ENCODE measurements around the gene PTPN2.

The PTPN2 gene

GRCh38 chr18:12857991-12858544 lies 26.0 kb downstream of the PTPN2 start:
- DNase-seq (ENCODE audit: low read depth, low spot score) = no peak

DNA sequence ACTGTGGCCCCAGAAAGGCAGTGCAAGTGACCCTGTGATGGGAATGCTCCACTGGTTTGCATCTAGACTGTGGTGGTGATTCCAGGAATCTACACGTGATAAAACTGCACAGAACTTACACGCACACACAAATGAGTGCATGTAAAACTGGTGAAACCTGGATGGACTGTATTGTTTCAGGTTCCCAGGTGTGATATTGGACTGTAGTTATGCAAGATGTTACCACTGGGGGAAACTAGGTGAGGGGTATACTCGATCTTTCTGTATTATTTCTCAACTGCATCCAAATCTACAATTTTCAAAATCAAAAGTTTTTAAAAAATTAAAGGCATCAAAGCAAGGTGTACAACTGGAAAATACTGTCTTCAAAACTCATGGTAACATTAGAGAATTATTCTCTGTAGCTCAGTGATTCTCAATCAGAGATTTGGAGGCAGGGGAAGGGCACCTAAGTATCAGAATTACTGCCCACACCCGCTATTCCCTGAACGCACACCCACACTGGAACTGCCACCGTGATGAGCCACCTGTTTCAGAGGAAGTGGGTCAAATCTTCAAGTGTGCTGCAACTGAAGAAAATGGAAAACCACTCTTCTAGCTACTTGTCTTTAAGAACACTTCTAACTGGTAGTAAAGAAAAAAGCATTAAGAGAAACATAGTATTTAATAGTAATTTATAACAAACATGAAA lies 26.7 kb downstream of the PTPN2 start:
- no peak for DNase-seq (ENCODE audit: low read depth, low spot score)

DNA sequence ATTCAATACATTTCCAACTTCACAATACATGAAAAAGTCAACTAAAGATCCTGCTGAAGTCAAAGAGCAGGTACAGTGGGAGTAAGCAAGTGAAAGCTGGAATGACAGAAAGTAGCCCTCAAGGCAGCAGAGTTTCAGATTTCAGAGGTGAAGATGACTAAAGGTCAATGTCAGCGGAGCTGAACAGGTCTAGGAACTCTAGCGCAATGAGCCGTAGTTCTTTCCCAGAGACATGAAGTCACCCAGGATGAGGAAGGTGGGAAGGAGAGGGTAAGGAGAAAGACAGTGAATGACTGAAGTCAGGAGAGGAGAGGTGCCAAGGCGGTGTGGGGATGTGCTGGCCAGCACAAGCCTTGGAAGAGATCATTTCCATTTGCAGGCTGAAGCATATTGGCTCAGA lies 28.1 kb downstream of the PTPN2 start:
- DNase-seq (ENCODE audit: low read depth, low spot score) = no peak

- no peak for DNase-seq (ENCODE audit: low read depth, low spot score)
Measured at GRCh38 chr18:12852566-12853315, 31.3 kb downstream of the PTPN2 start.

DNA sequence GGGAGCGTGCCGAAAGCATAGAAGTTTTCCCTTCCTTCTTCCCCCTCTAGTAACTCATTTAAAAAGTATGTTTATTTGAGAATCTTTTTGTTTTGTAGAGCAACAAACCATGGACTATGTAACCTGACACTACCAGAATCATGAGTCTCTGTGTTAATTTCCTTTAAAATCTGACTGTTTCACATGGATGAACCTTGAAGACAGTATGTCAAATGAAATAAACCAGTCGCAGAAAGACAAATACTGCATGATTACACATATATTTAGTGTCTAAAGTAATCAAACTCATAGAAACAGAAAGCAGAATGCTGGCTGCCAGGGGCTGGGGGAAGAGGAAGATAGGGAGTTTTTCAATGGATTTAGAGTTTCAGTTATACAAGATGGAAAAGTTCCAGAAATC lies 32.3 kb downstream of the PTPN2 start:
- no peak for DNase-seq (ENCODE audit: low read depth, low spot score)

DNA sequence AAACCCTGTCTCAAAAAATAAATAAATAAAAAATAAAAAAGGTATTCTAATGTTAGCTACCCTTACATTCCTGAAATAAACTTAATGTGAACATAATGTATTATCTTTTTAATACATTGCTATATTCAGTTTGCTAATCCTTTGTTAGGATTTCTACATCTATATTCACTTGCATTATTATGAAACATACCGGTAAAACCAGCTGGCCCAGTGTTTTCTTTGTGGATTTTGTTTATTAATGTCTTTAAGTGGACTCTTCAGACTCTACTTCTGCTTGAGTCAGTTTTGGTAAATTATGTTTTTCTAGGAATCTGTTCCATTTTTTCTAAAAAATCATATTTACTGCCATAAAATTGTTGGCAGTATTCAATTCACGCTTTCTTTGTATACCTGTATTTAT lies 34.5 kb downstream of the PTPN2 start:
- no peak for DNase-seq (ENCODE audit: low read depth, low spot score)

GRCh38 chr18:12848405-12848804 lies 35.6 kb downstream of the PTPN2 start:
- no peak for DNase-seq (ENCODE audit: low read depth, low spot score)

DNA sequence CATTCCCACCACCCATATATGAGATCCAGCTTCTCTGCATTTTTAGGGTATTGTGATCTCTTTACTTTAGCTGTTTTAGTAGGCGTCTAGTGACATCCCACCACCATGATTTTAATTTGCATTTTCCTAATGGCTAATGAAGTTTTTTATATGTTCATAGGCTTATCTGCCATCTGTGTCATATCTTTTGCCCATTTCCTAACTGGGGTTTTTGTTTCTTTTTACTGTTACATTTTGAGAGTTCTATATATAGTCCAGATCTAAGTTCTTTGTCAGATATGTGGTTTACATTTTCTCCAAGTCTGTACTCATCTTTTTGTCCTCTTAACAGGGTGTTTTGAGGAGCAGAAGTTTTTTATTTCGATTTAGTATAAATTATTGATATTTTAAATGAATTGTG lies 39.6 kb downstream of the PTPN2 start:
- DNase-seq (ENCODE audit: low read depth, low spot score) = no peak

GRCh38 chr18:12843420-12844350 lies 40.4 kb downstream of the PTPN2 start:
- DNase-seq (ENCODE audit: low read depth, low spot score) = no peak

- DNase-seq (ENCODE audit: low read depth, low spot score) = no peak
Measured at GRCh38 chr18:12842459-12843380, 41.3 kb downstream of the PTPN2 start.

GRCh38 chr18:12841070-12841469 lies 43.0 kb downstream of the PTPN2 start:
- no peak for DNase-seq (ENCODE audit: low read depth, low spot score)

DNA sequence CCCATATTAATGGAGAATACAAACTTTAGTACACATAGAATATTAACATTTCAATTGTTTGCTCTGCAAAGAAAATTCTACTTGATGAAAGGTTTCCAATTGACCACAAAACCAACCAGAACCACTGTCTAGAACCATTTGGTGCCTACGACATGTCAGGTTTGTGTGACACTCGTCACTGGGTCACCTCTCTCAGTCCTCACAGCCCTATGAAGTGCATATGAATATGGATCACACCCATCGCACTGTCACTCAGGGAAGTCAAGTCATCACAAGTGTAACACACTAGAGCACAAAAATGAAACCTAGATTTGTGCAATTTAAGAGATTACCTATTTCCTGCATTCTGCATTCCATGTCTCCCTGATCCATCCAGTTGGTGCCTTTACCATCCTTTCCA lies 43.7 kb downstream of the PTPN2 start:
- no peak for DNase-seq (ENCODE audit: low read depth, low spot score)

GRCh38 chr18:12839526-12840196 lies 44.4 kb downstream of the PTPN2 start:
- no peak for DNase-seq (ENCODE audit: low read depth, low spot score)

DNA sequence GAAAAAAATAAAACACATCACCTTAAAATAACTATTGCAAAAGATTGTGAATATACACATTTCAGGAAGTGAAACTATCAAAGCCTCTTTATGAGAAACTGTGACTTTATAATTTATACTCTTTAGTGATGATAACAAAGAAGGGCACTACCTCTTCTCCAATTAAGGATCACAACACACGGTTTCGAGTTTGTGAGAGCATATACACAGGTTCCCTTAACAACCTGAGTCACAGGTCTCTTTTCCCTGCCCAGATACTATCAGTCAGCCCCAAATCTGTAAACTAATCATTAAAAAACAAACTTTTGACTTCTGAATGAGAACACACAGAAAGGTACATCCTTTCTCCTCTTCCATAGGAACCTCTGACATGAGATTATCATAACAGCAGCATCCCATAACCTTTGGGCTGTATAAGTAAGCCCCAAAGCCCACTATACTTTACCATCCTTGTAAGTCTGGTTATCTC lies 44.9 kb downstream of the PTPN2 start:
- no peak for DNase-seq (ENCODE audit: low read depth, low spot score)

DNA sequence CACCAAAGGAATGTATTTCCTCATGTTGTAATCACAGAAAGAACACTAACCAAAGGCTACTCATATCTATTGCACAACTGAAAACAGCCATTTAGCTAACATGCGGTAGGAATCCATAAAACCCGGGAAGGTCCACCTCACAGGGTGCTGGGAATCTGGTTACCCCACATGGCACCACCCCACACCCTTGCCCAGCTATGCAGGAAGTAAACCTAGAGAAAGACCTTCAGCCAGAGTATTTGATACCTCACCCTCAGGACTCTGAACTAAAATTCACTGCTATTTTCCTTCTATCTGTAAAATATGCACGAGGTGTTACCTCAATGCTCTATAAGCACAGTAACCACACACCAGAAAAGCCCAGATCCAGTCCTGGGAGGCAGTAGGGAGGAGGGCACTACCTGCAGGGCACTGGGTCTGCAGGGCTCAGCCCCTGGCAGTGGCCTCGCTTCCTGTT lies 45.8 kb downstream of the PTPN2 start:
- DNase-seq (ENCODE audit: low read depth, low spot score) = no peak

DNA sequence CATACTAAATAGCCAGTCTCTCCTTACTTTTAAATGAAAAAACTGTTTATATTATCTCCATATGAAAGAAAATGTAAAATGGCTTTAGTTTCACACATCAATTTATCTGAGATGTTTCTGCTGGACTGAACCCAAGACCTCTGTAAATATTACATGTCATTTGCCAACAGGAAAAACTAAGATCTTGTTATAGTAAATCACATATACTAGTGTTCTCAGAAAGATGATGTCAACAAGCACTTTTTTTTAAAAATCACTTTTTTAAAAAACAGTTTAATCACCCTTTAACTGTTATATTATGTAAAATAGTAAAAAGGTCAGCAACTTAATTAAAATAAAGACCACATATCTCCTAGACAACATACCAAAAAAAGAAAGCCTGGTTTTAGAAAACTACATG lies 46.3 kb downstream of the PTPN2 start:
- no peak for DNase-seq (ENCODE audit: low read depth, low spot score)

DNA sequence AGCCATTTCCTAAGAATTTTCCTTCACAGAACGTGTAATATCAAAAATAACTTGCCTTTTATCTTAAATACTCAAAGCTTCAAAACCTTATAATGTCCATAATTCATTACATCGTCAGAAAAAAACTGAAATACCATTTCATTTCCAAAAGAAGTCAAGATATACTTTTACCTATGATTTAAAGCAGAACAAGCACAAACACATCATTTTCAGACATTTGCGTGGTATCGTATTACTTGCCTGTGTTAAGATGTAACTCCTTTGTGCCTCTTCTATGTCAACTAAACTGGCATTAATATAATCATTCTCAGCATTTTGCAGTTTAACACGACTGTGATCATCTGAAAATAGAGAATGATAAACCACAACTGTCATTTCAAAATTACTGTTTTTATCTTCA lies 47.5 kb downstream of the PTPN2 start:
- DNase-seq (ENCODE audit: low read depth, low spot score) = no peak

DNA sequence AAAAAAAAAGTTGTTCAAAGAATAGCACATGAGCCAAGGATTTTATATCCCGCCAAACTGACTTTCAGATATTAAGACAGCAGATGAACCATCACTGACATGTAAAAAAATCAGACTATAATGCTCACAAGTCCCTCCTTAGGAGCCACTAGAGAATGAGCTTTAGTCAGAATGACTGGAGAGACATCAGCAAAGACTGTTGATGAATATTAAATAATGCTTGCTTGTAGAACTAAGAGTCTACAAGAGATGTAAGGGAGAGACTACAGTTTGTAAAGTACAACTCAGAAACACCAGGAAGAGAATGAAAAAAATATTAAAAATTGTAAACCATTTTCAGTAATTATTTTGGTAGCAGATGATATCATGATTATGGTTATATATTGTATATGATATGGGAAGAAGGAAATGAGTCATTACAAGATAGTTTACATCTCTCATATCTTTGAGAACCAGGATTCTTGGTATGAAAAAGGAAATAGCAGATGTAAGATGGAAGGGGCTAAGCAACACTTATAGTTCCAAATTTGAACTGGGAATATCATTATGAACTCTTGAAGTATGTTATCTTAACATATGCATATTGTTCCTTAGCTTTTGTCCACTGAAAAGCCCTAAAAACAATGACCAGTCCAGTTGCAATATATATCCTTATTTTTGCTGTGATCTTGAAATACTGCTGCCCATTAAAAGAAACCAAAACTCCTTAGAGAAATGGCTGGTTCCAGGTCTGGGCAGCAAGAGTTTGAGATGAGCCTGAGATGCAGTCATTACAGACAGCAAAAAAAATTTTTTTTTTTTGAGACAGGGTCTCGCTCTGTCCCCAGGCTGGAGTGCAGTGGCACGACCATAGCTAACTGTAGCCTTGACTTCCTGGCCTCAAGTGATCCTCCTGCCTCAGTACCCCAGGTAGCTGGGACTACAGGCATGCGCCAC lies 55.7 kb downstream of the PTPN2 start:
- DNase-seq (ENCODE audit: low read depth, low spot score) = no peak

- DNase-seq (ENCODE audit: low read depth, low spot score) = no peak
Measured at GRCh38 chr18:12827588-12827987, 56.4 kb downstream of the PTPN2 start.

Data from activated naive CD8-positive, alpha-beta T cell treated with anti-CD3 and anti-CD28 coated beads, Interleukin-2, amount 50 U/mL, for 16 hours (primary cell).